Uterus (tissue), 2 donors: ENCODE data around the gene TTC9B.

Experiments used
- CTCF ChIP-seq, 4 experiments: fragments of 200-600 bp in 2 of 4; fragments of 450-650 bp in 2 of 4; sonication (generic) in 2 of 4; IDR thresholded peaks; one replicate each; pipeline ENCODE4 v1.5.1; 2016 to 2019; ENCODE audit warnings: antibody characterized with exemption in 4 of 4, mild to moderate bottlenecking in 2 of 4, moderate library complexity in 1 of 4
- POLR2A ChIP-seq, 2 donors: fragments of 450-650 bp; IDR thresholded peaks; one replicate each; pipeline ENCODE4 v1.6.1; 2016; ENCODE audit warnings: antibody characterized with exemption in 2 of 2, mild to moderate bottlenecking in 1 of 2, moderate library complexity in 1 of 2

GRCh38 chr19:40229484-40229883 lies 11.3 kb upstream of the TTC9B start:
- TF ChIP-seq CTCF (IDR thresholded peaks at IDR 0.05), result no peak
- TF ChIP-seq POLR2A (IDR thresholded peaks at IDR 0.05), result no peak
